ENCODE data around the gene CIRBP. TPM values are rescaled to one million over a fixed set of nuclear protein-coding genes. Genes with fewer than 3 reads are reported as not detected.

The CIRBP gene
- total and polyA plus RNA-seq, 2 of the 13 experiments (the other 11 are each of a cell fraction or from before 2014, with no cell fraction given): 133 to 140 TPM

DNA sequence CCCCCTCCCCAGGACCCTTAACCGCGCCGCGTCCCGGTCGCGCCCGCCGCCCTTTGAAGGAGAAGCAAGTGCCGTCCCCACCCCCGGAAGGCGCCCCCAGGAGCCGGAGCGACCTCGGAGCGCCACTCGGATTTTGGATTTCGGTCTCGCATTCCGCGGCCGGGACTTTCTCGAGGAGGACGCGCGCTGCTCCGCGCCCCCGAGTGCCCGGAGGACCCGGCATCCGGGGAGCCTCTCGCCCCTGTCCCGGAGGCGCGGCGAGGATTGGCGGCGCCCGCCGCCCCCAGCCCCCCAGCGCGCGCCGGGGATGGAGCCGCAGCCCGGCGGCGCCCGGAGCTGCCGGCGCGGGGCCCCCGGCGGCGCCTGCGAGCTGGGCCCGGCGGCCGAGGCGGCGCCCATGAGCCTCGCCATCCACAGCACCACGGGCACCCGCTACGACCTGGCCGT lies 19.1 kb upstream of the CIRBP start (continued):
- TF ChIP-seq CENPBD1 (CRISPR knock-in tag; IDR thresholded peaks at IDR 0.05; ENCODE audit: borderline replicate concordance, low read depth) (no peak), ZNF569 (CRISPR knock-in tag; IDR thresholded peaks at IDR 0.05; ENCODE audit: borderline replicate concordance) (no peak), MZF1 (CRISPR knock-in tag; IDR thresholded peaks at IDR 0.05; ENCODE audit: borderline replicate concordance) (no peak), PHF8 (CRISPR knock-in tag; IDR thresholded peaks at IDR 0.05) (0 out of 2 replicates have a peak, but pooled peaks have one; percentile 10), NCOA1 (CRISPR knock-in tag; IDR thresholded peaks at IDR 0.05) (no peak), RAD21 (CRISPR knock-in tag; IDR thresholded peaks at IDR 0.05) (peak; percentile 1; the same call in 1 of the 2 replicates), ONECUT2 (CRISPR knock-in tag; IDR thresholded peaks at IDR 0.05) (no peak), ZNF615 (CRISPR knock-in tag; IDR thresholded peaks at IDR 0.05; ENCODE audit: borderline replicate concordance) (no peak), ZBTB44 (CRISPR knock-in tag; IDR thresholded peaks at IDR 0.05) (no peak), ZNF232 (CRISPR knock-in tag; IDR thresholded peaks at IDR 0.05; ENCODE audit: borderline replicate concordance) (no peak), ZMAT3 (CRISPR knock-in tag; conservative IDR thresholded peaks at IDR 0.05) (0 out of 2 replicates have a peak, but pooled peaks have one; percentile 14), ADNP (CRISPR knock-in tag; IDR thresholded peaks at IDR 0.05) (no peak), ZSCAN22 (CRISPR knock-in tag; IDR thresholded peaks at IDR 0.05) (no peak)
- TF ChIP-seq, protein P1, sequence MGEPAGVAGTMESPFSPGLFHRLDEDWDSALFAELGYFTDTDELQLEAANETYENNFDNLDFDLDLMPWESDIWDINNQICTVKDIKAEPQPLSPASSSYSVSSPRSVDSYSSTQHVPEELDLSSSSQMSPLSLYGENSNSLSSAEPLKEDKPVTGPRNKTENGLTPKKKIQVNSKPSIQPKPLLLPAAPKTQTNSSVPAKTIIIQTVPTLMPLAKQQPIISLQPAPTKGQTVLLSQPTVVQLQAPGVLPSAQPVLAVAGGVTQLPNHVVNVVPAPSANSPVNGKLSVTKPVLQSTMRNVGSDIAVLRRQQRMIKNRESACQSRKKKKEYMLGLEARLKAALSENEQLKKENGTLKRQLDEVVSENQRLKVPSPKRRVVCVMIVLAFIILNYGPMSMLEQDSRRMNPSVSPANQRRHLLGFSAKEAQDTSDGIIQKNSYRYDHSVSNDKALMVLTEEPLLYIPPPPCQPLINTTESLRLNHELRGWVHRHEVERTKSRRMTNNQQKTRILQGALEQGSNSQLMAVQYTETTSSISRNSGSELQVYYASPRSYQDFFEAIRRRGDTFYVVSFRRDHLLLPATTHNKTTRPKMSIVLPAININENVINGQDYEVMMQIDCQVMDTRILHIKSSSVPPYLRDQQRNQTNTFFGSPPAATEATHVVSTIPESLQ (CRISPR knock-in tag; conservative IDR thresholded peaks at IDR 0.05): no peak
- TF ChIP-seq, protein P2, sequence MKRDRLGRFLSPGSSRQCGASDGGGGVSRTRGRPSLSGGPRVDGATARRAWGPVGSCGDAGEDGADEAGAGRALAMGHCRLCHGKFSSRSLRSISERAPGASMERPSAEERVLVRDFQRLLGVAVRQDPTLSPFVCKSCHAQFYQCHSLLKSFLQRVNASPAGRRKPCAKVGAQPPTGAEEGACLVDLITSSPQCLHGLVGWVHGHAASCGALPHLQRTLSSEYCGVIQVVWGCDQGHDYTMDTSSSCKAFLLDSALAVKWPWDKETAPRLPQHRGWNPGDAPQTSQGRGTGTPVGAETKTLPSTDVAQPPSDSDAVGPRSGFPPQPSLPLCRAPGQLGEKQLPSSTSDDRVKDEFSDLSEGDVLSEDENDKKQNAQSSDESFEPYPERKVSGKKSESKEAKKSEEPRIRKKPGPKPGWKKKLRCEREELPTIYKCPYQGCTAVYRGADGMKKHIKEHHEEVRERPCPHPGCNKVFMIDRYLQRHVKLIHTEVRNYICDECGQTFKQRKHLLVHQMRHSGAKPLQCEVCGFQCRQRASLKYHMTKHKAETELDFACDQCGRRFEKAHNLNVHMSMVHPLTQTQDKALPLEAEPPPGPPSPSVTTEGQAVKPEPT (CRISPR knock-in tag; IDR thresholded peaks at IDR 0.05; ENCODE audit: low read depth): no peak
- TF ChIP-seq, protein P3, sequence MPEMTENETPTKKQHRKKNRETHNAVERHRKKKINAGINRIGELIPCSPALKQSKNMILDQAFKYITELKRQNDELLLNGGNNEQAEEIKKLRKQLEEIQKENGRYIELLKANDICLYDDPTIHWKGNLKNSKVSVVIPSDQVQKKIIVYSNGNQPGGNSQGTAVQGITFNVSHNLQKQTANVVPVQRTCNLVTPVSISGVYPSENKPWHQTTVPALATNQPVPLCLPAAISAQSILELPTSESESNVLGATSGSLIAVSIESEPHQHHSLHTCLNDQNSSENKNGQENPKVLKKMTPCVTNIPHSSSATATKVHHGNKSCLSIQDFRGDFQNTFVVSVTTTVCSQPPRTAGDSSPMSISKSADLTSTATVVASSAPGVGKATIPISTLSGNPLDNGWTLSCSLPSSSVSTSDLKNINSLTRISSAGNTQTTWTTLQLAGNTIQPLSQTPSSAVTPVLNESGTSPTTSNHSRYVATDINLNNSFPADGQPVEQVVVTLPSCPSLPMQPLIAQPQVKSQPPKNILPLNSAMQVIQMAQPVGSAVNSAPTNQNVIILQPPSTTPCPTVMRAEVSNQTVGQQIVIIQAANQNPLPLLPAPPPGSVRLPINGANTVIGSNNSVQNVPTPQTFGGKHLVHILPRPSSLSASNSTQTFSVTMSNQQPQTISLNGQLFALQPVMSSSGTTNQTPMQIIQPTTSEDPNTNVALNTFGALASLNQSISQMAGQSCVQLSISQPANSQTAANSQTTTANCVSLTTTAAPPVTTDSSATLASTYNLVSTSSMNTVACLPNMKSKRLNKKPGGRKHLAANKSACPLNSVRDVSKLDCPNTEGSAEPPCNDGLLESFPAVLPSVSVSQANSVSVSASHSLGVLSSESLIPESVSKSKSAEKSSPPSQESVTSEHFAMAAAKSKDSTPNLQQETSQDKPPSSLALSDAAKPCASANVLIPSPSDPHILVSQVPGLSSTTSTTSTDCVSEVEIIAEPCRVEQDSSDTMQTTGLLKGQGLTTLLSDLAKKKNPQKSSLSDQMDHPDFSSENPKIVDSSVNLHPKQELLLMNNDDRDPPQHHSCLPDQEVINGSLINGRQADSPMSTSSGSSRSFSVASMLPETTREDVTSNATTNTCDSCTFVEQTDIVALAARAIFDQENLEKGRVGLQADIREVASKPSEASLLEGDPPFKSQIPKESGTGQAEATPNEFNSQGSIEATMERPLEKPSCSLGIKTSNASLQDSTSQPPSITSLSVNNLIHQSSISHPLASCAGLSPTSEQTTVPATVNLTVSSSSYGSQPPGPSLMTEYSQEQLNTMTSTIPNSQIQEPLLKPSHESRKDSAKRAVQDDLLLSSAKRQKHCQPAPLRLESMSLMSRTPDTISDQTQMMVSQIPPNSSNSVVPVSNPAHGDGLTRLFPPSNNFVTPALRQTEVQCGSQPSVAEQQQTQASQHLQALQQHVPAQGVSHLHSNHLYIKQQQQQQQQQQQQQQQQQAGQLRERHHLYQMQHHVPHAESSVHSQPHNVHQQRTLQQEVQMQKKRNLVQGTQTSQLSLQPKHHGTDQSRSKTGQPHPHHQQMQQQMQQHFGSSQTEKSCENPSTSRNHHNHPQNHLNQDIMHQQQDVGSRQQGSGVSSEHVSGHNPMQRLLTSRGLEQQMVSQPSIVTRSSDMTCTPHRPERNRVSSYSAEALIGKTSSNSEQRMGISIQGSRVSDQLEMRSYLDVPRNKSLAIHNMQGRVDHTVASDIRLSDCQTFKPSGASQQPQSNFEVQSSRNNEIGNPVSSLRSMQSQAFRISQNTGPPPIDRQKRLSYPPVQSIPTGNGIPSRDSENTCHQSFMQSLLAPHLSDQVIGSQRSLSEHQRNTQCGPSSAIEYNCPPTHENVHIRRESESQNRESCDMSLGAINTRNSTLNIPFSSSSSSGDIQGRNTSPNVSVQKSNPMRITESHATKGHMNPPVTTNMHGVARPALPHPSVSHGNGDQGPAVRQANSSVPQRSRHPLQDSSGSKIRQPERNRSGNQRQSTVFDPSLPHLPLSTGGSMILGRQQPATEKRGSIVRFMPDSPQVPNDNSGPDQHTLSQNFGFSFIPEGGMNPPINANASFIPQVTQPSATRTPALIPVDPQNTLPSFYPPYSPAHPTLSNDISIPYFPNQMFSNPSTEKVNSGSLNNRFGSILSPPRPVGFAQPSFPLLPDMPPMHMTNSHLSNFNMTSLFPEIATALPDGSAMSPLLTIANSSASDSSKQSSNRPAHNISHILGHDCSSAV (CRISPR knock-in tag; IDR thresholded peaks at IDR 0.05; ENCODE audit: borderline replicate concordance): no peak

Data from HepG2 (cell line).